Gastroesophageal sphincter (tissue), 3 donors: ENCODE measurements around the gene RAI1.

Source experiments
- CTCF ChIP-seq, 4 experiments: fragments of 200-600 bp in 2 of 4; fragments of 450-650 bp in 2 of 4; sonication (generic) in 1 of 4; IDR thresholded peaks; one replicate each; pipeline ENCODE4 v1.5.1; 2017 to 2019; ENCODE audit warnings: antibody characterized with exemption in 4 of 4, mild to moderate bottlenecking in 2 of 4, moderate library complexity in 2 of 4
- EP300 ChIP-seq: sonication (generic); formaldehyde crosslinking; IDR thresholded peaks from one replicate; pipeline ENCODE4 v1.6.1; 2017; ENCODE audit warnings: antibody characterized with exemption, mild to moderate bottlenecking
- POLR2A ChIP-seq, 2 donors: fragments of 450-650 bp; IDR thresholded peaks; one replicate each; pipeline ENCODE4 v1.6.1; 2017; ENCODE audit warnings: antibody characterized with exemption in 2 of 2, mild to moderate bottlenecking in 2 of 2, moderate library complexity in 1 of 2
- POLR2AphosphoS5 ChIP-seq: sonication (generic); formaldehyde crosslinking; IDR thresholded peaks from one replicate; pipeline ENCODE4 v1.6.1; 2017; ENCODE audit warnings: antibody characterized with exemption

- no peak for TF ChIP-seq CTCF (IDR thresholded peaks at IDR 0.05)
- TF ChIP-seq POLR2AphosphoS5: no peak
- TF ChIP-seq POLR2A (IDR thresholded peaks at IDR 0.05): no peak
- no peak for TF ChIP-seq EP300
These were observed 45.9 kb downstream of the RAI1 start for GRCh38 chr17:17727111-17727659.
